Measurements from ENCODE around the gene CREBRF. TPM values are rescaled to one million over a fixed set of nuclear protein-coding genes. Genes with fewer than 3 reads are reported as not detected.

Gene CREBRF
- total and polyA plus RNA-seq, 2 of the 4 experiments (the other 2 are of a cell fraction) = 3.2 to 16.1 TPM

DNA sequence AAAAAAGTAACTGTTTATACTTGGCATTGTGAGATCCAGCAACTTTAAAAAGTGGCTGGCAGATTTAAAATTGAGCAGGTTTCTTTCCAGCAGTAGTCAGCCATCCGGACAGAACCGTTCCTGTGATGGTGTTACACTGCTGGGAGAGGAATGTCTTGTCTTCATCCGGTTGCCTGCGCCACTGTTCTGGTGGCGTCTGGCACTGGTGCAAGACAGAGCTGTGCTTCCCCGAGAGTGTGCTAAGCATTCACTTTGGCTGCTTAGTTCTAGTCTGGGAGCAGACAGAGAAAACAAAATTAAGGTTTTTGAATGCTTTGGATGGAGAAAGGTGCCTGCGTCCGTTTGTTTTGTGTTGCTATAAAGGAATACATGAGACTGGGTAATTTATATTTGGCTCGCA, 35.5 kb upstream of the CREBRF start:
- Histone ChIP-seq H2AFZ (replicated peaks; ENCODE audit: low read length, poor library complexity) (no peak overlapping the region), H3K79me1 (ENCODE audit: low read depth in 1 of 2, low read length in 2 of 2) (peaks cover 28 to 82% of the 10 kb centered on the region in 2 experiments), H2BK120ac (ENCODE audit: low read depth, low read length) (no peak overlapping the region), H3K9me1 (ENCODE audit: insufficient read depth, low read length) (peaks cover 16% of the 10 kb centered on the region), H3K9ac (ENCODE audit: low read depth, low read length) (no peak overlapping the region), H2BK5ac (ENCODE audit: low read depth, low read length, poor library complexity, severe bottlenecking) (no peak overlapping the region), H3K18ac (ENCODE audit: low read depth, low read length) (no peak overlapping the region), H3K23ac (ENCODE audit: low read depth, low read length) (no peak overlapping the region), H3K36me3 (ENCODE audit: control insufficient read depth, insufficient read depth, low read length) (peaks cover 22% of the 10 kb centered on the region; the same call in 1 of the 2 replicates), H3K14ac (replicated peaks; ENCODE audit: low read depth, low read length) (no peak overlapping the region), H3K27ac (ENCODE audit: insufficient read depth, low read length) (peak overlapping the region; percentile 35; the same call in 1 of the 2 replicates), H3K4me2 (ENCODE audit: low read depth, low read length) (peak overlapping the region; percentile 31; the same call in 1 of the 2 replicates), H4K5ac (ENCODE audit: low read depth, low read length) (no peak overlapping the region), H4K91ac (ENCODE audit: insufficient read depth, low read depth, low read length) (no peak overlapping the region), H4K8ac (ENCODE audit: low read depth in 2 of 2, low read length in 2 of 2) (no peak overlapping the region), H3K9me3 (ENCODE audit: control insufficient read depth, insufficient read depth, low read length) (no peaks in the 10 kb centered on the region), H3K4ac (ENCODE audit: low read depth, low read length) (no peak overlapping the region), H2BK15ac (ENCODE audit: low read depth, low read length) (no peak overlapping the region), H3K4me3 (ENCODE audit: insufficient read depth, low read depth, low read length) (no peak overlapping the region), H3K56ac (ENCODE audit: extremely low read depth, insufficient read depth, low read length) (no peak overlapping the region), H3K4me1 (ENCODE audit: control insufficient read depth, insufficient read depth, low read length) (peaks cover 15% of the 10 kb centered on the region), H4K20me1 (ENCODE audit: insufficient read depth, low read length) (peaks cover 24% of the 10 kb centered on the region), H2AK9ac (replicated peaks; ENCODE audit: low read depth, low read length, poor library complexity) (no peak overlapping the region), H2BK20ac (ENCODE audit: low read depth, low read length) (no peak overlapping the region), H2AK5ac (ENCODE audit: low read depth, low read length) (no peak overlapping the region), H3K27me3 (ENCODE audit: control insufficient read depth, insufficient read depth, low read length) (no peaks in the 10 kb centered on the region)
- in situ Hi-C loops (cut with MboI; ENCODE audit: low sequenced_read_pairs) (no loop called here), intact Hi-C loops (cut with micrococcal nuclease) (no loop called here), dilution Hi-C loops (cut with HindIII; ENCODE audit: low sequenced_read_pairs, unreplicated experiment) (no loop called here)
- BruUV-seq (replicated peaks) = no TSS peak
- 83% methylated on average over 1 of the region's 9 CpGs; no CpG with 5 or more reads in 1 of the 2 experiments for WGBS, 2 experiments (ENCODE audit: extremely low coverage in 2 of 2, insufficient read length in 1 of 2)
- no peak for TF ChIP-seq CHD1 (IDR thresholded peaks at IDR 0.05; ENCODE audit: low read depth, low read length)
- no peak for TF ChIP-seq CTCF (conservative IDR thresholded peaks at IDR 0.05; ENCODE audit: low read depth, low read length)
- no peak for TF ChIP-seq BHLHE40 (IDR thresholded peaks at IDR 0.05; ENCODE audit: low read depth, low read length)
- no peak for TF ChIP-seq NFE2L2 (IDR thresholded peaks at IDR 0.05; ENCODE audit: low read depth, low read length)
- no peak for TF ChIP-seq FOS (IDR thresholded peaks at IDR 0.05; ENCODE audit: low read depth, low read length)
- no peak for TF ChIP-seq MAFK (IDR thresholded peaks at IDR 0.05; ENCODE audit: low read depth, low read length)
- TF ChIP-seq CEBPB (IDR thresholded peaks at IDR 0.05; ENCODE audit: low read depth, low read length) = no peak
- no peak for TF ChIP-seq RAD21 (IDR thresholded peaks at IDR 0.05; ENCODE audit: low read length)
- TF ChIP-seq RCOR1 (IDR thresholded peaks at IDR 0.05; ENCODE audit: insufficient replicate concordance, low read length) = no peak
- TF ChIP-seq POLR2A (IDR thresholded peaks at IDR 0.05; ENCODE audit: low read depth, low read length) = no peak
- no peak for TF ChIP-seq SMC3 (IDR thresholded peaks at IDR 0.05; ENCODE audit: low read depth, low read length)
- no peak for TF ChIP-seq USF2 (IDR thresholded peaks at IDR 0.05; ENCODE audit: low read depth, low read length)
- no peak for TF ChIP-seq MAZ (IDR thresholded peaks at IDR 0.05; ENCODE audit: borderline replicate concordance, low read depth, low read length)
- TF ChIP-seq RFX5 (IDR thresholded peaks at IDR 0.05; ENCODE audit: low read depth, low read length) = no peak
- DNase-seq (no peak), ATAC-seq (ENCODE audit: low read depth) (no peak)
- ChIA-PET POLR2A (ENCODE audit: unreplicated experiment) (interaction anchor here (0.6 kb wide), 1 partner anchor 856 kb away, joined by 3 read pairs; no protein-coding TSS in a partner anchor), CTCF (no interaction called here)

All from IMR-90 (cell line).